ENCODE measurements around the gene CABP1.
A peak's percentile ranks its signal among the peaks of the same experiment; 100 is the strongest.

CABP1 gene

DNA sequence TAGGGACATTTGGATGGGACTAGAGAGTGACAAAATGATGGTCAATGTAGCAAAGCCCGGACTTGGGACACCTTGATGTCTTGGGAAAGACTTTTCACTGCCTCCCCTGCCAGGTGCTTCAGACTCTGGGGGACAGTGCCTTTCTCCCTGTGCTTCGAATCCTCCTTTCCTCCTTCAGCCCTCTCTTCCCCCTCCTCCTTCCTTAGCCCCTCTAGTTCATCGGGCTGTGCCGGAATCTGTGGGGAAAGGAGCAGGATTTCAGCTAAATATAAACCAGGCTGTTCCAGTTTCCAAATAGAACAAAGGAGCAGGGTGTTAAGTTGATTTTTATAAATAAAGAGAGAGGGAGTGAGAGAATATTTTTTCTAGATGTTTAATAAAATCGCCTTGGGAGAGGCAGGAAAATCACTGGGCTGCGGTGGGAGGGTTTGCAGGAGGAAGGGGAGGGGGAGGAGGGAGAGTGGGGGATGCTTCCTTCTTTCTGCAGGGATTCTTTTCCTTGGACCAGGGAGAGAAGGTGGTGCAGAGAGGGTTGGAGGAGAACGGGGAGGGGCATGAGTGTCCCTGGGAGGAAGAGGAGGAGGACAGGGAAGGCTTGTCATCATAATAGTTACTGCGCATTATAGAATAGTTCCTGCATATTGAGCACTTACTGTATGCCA lies 21.3 kb upstream of the CABP1 start:
- Mint-ChIP-seq H3K36me3 (ENCODE audit: low read depth) (no peaks in the 10 kb centered on the region), H3K27ac (no peak overlapping the region), H3K9me3 (no peaks in the 10 kb centered on the region), H3K4me3 (no peak overlapping the region), H3K27me3 (peaks cover 34% of the 10 kb centered on the region), H3K4me1 (peaks cover 14% of the 10 kb centered on the region)
- DNase-seq, result no peak
- ATAC-seq, result no peak

DNA sequence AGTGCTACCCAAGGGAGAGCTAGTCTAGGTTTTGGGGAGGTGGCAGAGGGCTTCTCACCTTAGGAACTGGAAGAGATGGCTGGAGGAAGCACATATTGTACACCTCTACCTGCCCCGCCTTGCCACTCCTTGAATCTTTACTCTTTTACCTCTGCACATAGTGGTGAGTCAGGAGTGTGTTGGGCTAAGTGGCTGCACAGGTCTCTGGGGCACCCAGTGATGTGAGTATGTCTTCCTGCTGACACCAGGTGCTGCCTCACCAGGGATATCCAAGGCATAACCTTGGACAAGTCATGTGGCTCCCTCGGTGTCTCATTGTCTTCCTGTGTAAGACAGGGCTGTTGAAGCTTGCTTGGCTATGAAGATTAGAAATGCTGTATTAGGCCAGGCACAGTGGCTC lies 19.8 kb upstream of the CABP1 start:
- Mint-ChIP-seq H3K27me3 (peaks cover 34% of the 10 kb centered on the region), H3K36me3 (ENCODE audit: low read depth) (no peaks in the 10 kb centered on the region), H3K4me1 (peaks cover 3% of the 10 kb centered on the region), H3K9me3 (no peaks in the 10 kb centered on the region), H3K27ac (no peak overlapping the region), H3K4me3 (no peak overlapping the region)
- DNase-seq (no peak), ATAC-seq (no peak)

GRCh38 chr12:120625557-120626419 lies 14.6 kb upstream of the CABP1 start:
- peaks cover 7% of the 10 kb centered on the region for H3K27me3 Mint-ChIP-seq
- no peaks in the 10 kb centered on the region for H3K36me3 Mint-ChIP-seq (ENCODE audit: low read depth)
- DNase-seq, result peak; percentile 27
- peak; percentile 43 for ATAC-seq
- no peaks in the 10 kb centered on the region for H3K9me3 Mint-ChIP-seq
- H3K27ac Mint-ChIP-seq, result no peak overlapping the region
- H3K4me1 Mint-ChIP-seq, result no peaks in the 10 kb centered on the region
- H3K4me3 Mint-ChIP-seq, result no peak overlapping the region

DNA sequence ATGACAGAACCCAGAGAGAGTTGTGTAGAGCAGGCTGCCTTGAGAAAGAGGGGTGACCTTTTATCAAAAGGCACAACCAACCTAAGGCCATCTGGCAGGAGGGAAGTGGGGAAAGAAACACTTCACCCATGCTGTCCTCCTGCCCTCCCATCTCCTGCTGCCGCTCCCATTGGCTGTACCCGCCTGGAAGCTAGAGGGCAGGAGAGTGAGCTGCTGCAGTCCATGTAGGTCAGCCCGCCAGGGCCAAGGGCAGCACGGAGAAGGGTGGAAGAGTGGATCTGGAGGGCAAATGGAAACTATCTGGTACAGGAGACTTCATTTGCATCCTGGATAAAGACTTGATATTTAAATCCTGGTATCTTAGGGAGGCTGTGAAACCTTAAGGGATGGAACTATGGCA lies 11.5 kb upstream of the CABP1 start:
- Mint-ChIP-seq H3K4me3 (no peak overlapping the region), H3K27ac (no peak overlapping the region), H3K9me3 (no peaks in the 10 kb centered on the region), H3K27me3 (peaks cover 4% of the 10 kb centered on the region), H3K4me1 (no peaks in the 10 kb centered on the region), H3K36me3 (ENCODE audit: low read depth) (no peaks in the 10 kb centered on the region)
- DNase-seq (no peak), ATAC-seq (no peak)

DNA sequence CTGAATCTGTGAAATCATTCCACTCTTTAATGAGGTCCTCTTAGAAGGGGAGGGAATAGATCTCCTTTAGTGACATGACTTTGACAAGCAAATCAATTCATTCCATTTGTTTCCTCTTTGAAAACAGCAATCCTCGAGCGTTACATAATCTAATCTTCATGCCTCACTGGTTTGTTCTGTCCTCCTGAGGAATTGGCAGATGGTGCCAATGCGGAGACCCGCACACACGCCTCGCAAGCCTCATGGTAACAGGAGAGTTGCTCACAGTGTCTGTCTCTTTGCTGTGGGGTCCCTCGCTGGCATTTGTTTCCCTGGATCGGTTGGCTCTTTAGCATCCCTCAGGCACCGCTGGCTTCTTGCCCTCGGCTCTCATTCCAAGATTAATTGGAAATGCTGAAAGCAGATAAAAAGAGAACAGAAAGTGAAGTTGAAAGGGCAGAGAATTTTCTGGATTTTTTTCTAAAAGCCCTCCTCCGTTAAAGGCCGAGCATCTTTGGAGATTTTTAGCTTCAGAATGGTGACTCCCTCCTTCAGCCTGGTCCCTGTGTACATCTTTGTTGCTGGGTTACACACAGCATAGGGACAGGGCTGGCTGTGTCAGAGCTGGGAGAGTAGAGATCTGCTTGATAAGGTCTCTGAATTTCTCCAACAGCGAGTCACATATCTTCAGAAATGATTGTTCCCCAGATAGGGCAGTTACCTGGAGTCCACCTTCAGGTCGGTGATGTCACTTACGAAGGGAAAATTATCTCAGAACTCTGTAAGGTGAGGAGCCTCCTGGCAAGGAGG lies 10.1 kb upstream of the CABP1 start:
- ATAC-seq, result no peak
- Mint-ChIP-seq H3K27ac (no peak overlapping the region), H3K27me3 (peaks cover 4% of the 10 kb centered on the region), H3K9me3 (no peaks in the 10 kb centered on the region), H3K4me3 (no peak overlapping the region), H3K4me1 (no peaks in the 10 kb centered on the region), H3K36me3 (ENCODE audit: low read depth) (no peaks in the 10 kb centered on the region)
- no peak for DNase-seq

DNA sequence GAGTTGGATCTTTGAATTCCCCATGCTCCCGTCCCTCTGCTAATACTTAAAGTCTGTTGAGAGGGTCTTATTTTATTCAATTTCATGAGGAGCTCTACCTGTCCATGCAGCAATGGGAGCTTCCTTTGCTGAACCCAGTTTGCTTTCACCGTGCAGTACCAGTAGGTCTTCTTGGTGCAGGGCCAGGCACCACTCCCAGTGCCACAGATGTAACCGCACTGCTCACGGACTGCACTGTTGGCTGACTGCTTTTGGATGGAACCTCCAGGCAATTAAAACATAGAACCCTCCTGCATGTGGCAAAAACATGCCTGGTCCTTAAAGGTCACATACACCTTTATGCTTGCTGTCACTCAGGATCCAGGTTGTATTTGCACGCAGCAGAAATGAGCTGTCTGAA lies 9.3 kb upstream of the CABP1 start:
- Mint-ChIP-seq H3K36me3 (ENCODE audit: low read depth) (no peaks in the 10 kb centered on the region), H3K4me1 (no peaks in the 10 kb centered on the region), H3K9me3 (no peaks in the 10 kb centered on the region), H3K27ac (no peak overlapping the region), H3K4me3 (no peak overlapping the region), H3K27me3 (peaks cover 4% of the 10 kb centered on the region)
- DNase-seq, result no peak
- no peak for ATAC-seq

GRCh38 chr12:120640861-120641833 lies 721 bp downstream of the CABP1 start:
- H3K27me3 Mint-ChIP-seq, result peaks cover 49% of the 10 kb centered on the region
- DNase-seq, result peak; percentile 53

DNA sequence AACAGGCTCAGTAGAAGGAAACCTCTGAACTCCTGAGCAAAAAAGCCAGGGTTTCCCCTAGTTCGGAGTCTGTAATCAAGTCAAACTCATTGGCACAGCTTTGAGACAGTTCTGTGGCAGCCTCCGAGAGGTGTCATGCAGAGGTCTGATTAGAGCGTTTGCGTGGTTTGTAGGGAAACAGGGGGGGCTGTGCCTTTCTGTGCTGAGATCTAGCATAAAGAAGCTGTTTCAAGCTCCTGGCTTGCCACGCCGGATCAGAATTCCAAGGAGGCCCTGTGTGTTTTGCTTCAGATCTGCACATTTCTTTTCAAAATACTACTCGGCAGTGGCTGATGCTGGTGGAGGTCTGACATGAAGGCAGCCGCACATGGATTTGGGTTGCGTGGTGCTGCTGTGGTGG lies 1.7 kb downstream of the CABP1 start:
- peaks cover 57% of the 10 kb centered on the region for H3K27me3 Mint-ChIP-seq
- ATAC-seq, result no peak
- no peaks in the 10 kb centered on the region for H3K36me3 Mint-ChIP-seq (ENCODE audit: low read depth)
- H3K27ac Mint-ChIP-seq, result no peak overlapping the region
- no peaks in the 10 kb centered on the region for H3K9me3 Mint-ChIP-seq
- peaks cover 12% of the 10 kb centered on the region for H3K4me1 Mint-ChIP-seq
- DNase-seq, result no peak
- H3K4me3 Mint-ChIP-seq, result peak overlapping the region; percentile 68

More at GRCh38 chr12:120640861-120641833, 721 bp downstream of the CABP1 start:
- peak; percentile 52 for ATAC-seq
- Mint-ChIP-seq H3K9me3 (no peaks in the 10 kb centered on the region), H3K4me3 (peak overlapping the region; percentile 68), H3K36me3 (ENCODE audit: low read depth) (no peaks in the 10 kb centered on the region), H3K4me1 (peaks cover 8% of the 10 kb centered on the region), H3K27ac (no peak overlapping the region)

GRCh38 chr12:120642826-120643225 lies 2.4 kb downstream of the CABP1 start:
- no peak overlapping the region for H3K4me3 Mint-ChIP-seq
- peaks cover 12% of the 10 kb centered on the region for H3K4me1 Mint-ChIP-seq
- no peak for DNase-seq
- ATAC-seq, result no peak
- no peak overlapping the region for H3K27ac Mint-ChIP-seq
- H3K36me3 Mint-ChIP-seq (ENCODE audit: low read depth), result no peaks in the 10 kb centered on the region
- no peaks in the 10 kb centered on the region for H3K9me3 Mint-ChIP-seq
- peaks cover 57% of the 10 kb centered on the region for H3K27me3 Mint-ChIP-seq

DNA sequence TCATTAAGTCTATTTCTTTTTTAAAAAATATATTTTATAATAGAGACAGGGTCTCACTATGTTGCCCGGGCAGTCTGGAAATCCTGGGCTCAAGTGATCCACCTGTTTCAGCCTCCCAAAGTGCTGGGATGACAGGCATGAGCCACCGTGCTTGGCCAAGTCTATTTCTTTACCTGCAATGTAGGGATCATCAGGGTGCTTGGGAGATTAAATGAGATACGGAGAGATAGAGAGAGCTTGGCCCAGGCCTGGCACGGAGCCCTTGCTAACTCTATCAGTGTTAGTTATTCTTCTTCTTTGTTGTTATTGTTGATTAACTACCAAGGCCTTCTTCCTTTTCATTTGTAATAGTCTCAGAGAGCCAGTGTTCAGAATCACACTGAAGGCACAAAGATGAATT lies 3.1 kb downstream of the CABP1 start:
- ATAC-seq (no peak), DNase-seq (no peak)
- H3K27me3 Mint-ChIP-seq, result peaks cover 60% of the 10 kb centered on the region
- H3K4me1 Mint-ChIP-seq, result peaks cover 15% of the 10 kb centered on the region
- H3K4me3 Mint-ChIP-seq, result no peak overlapping the region
- no peaks in the 10 kb centered on the region for H3K36me3 Mint-ChIP-seq (ENCODE audit: low read depth)
- no peaks in the 10 kb centered on the region for H3K9me3 Mint-ChIP-seq
- no peak overlapping the region for H3K27ac Mint-ChIP-seq

DNA sequence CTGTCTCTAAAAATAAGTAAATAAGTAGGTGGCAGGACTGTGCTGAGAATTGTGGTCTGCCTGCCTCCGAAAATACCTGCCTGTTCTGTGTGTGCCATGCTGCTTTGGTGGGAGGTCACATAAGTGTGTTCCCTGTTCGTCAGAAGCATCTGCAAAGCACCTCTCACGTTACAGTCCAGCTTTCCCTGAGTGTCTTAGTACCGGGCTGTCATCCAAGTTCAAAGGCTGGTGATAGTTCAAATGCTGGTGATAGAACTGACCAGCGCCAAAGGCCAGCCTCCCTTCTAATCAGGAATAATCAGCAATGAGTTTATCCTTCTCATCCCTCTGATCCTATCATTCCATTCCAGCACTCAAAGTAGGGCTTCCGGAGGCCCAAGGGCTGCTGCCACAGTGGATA lies 5.6 kb downstream of the CABP1 start:
- Mint-ChIP-seq H3K27me3 (peaks cover 77% of the 10 kb centered on the region), H3K4me3 (no peak overlapping the region), H3K4me1 (peaks cover 21% of the 10 kb centered on the region), H3K9me3 (no peaks in the 10 kb centered on the region), H3K36me3 (ENCODE audit: low read depth) (no peaks in the 10 kb centered on the region), H3K27ac (no peak overlapping the region)
- ATAC-seq (no peak), DNase-seq (no peak)

DNA sequence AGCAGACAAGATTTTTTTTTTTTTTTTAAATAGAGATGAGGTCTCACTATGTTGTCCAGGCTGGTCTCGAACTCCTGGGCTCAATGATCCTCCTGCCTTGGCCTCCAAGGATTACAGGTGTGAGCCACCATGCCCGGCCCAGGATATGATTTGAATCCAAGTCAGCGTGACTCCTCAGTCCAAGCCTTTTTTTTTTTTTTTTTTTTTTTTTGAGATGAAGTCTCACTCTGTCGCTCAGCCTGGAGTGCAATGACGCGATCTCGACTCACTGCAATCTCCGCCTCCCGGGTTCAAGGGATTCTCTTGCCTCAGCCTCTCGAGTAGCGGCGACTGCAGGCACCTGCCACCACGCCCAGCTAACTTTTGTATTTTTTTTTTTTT lies 6.9 kb downstream of the CABP1 start:
- ATAC-seq, result no peak
- DNase-seq, result no peak
- peaks cover 16% of the 10 kb centered on the region for H3K4me1 Mint-ChIP-seq
- no peaks in the 10 kb centered on the region for H3K36me3 Mint-ChIP-seq (ENCODE audit: low read depth)
- no peaks in the 10 kb centered on the region for H3K9me3 Mint-ChIP-seq
- no peak overlapping the region for H3K4me3 Mint-ChIP-seq
- H3K27ac Mint-ChIP-seq, result no peak overlapping the region
- peaks cover 75% of the 10 kb centered on the region for H3K27me3 Mint-ChIP-seq

DNA sequence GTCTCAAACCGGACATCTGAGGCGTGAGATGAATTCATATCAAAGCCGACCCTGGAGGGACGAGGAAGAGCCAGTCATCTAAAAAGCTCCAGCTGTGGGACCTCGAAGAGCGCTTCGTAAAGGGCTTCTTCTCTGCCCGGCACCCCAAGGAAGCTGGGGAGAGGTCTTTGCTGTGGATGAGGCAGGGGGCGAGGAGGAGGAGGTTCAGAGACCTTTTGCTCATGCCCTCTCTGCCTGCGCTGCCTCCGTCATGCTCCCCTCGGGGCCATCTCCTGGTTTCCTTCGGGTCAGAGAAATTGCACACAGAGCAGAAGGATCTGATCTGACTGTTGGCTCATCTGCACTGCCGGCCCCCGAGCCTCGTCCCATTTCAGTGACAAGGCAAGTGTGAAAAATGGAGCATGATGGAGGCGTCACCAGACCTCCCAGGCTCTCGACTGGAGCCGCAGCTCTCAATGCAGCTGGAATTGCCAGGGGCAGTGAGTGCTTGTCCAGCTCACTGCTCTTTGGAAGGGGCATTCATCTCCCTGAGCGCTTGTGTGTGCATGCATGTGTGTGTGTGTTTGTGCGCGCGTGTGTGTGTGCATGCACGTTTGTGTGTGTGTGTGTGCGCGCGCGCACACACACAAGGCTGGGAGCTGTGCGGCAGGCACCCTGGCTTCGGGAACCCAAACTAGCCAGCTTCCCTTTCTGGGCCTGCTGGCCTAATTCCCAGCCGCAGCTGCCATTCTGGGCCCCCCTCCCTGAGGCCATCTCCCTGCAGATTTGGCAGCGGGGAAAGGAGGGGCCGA lies 9.2 kb downstream of the CABP1 start:
- ATAC-seq, result no peak

More for the DNA sequence above, 9.2 kb downstream of the CABP1 start:
- H3K4me3 Mint-ChIP-seq, result no peak overlapping the region
- H3K36me3 Mint-ChIP-seq (ENCODE audit: low read depth), result no peaks in the 10 kb centered on the region
- H3K9me3 Mint-ChIP-seq, result no peaks in the 10 kb centered on the region
- H3K27me3 Mint-ChIP-seq, result peaks cover 57% of the 10 kb centered on the region
- peaks cover 16% of the 10 kb centered on the region for H3K4me1 Mint-ChIP-seq
- DNase-seq, result no peak
- no peak overlapping the region for H3K27ac Mint-ChIP-seq
